SK-N-SH (cell line): ENCODE results near the gene LRRC73. TPM values are rescaled to one million over a fixed set of nuclear protein-coding genes. Genes with fewer than 3 reads are reported as not detected.

ENCODE experiments used
- CTCF ChIA-PET: fragments of 300-600, 350-600 bp; formaldehyde crosslinking; extraction: SDS; loops from one replicate; lab custom pipeline; 2021; lab: Yijun Ruan, JAX
- POLR2A ChIA-PET: fragments of 350-600 bp; sonication (Branson Sonifier 250); formaldehyde crosslinking; extraction: SDS; loops from one replicate; lab custom pipeline; 2020; ENCODE audit warnings: antibody characterized with exemption, inconsistent platforms; lab: Yijun Ruan, JAX
- DNase-seq: peaks from one replicate; pipeline ENCODE4 v3.0.0; 2012
- H2AFZ ChIP-seq: fragments of 200-600 bp; sonication (generic); 2 replicates; pipeline ENCODE4 v1.8.1; 2016; ENCODE audit warnings: antibody characterized with exemption, mild to moderate bottlenecking, low read depth
- H3F3A ChIP-seq: fragments of 200-600 bp; sonication (generic); replicated peaks from 2 replicates; pipeline ENCODE3; 2016; ENCODE audit warnings: antibody characterized with exemption, mild to moderate bottlenecking; ENCODE audit not compliant: insufficient read depth
- H3K27ac ChIP-seq, 2 experiments: fragments of 200-500 bp in 1 of 2; fragments of 200-600 bp in 1 of 2; sonication (Bioruptor generic) in 1 of 2; sonication (generic), shearing (Covaris generic) in 1 of 2; 2 replicates each; pipeline versions ENCODE4 v1.5.1 to v1.6.1; 2014 to 2016; ENCODE audit warnings: low read depth in 2 of 2, inconsistent platforms in 1 of 2, low read length in 1 of 2, mild to moderate bottlenecking in 1 of 2, mixed read lengths in 1 of 2
- H3K27me3 ChIP-seq: fragments of 200-600 bp; sonication (generic), shearing (Covaris generic); 2 replicates; pipeline ENCODE4 v1.6.1; 2016; ENCODE audit warnings: mixed run types; ENCODE audit not compliant: insufficient read depth
- H3K36me3 ChIP-seq, 2 experiments: fragments of 200-500 bp in 1 of 2; fragments of 200-600 bp in 1 of 2; sonication (Bioruptor generic) in 1 of 2; sonication (generic) in 1 of 2; replicated peaks in 1 of 2; 2 replicates each; pipeline versions ENCODE3 to v1.5.1; 2014 to 2016; ENCODE audit warnings: low read length in 1 of 2, mild to moderate bottlenecking in 1 of 2; ENCODE audit not compliant: insufficient read depth in 2 of 2, control insufficient read depth in 1 of 2
- H3K4me1 ChIP-seq, 2 experiments: fragments of 200-500 bp in 1 of 2; fragments of 200-600 bp in 1 of 2; sonication (Bioruptor generic) in 1 of 2; sonication (generic), shearing (Covaris generic) in 1 of 2; 2 replicates each; pipeline versions ENCODE4 v1.5.1 to v1.6.1; 2014 to 2016; ENCODE audit warnings: low read depth in 1 of 2, low read length in 1 of 2, mixed run types in 1 of 2; ENCODE audit not compliant: insufficient read depth in 2 of 2, control insufficient read depth in 1 of 2
- H3K4me2 ChIP-seq: fragments of 200-600 bp; sonication (generic), shearing (Covaris generic); 2 replicates; pipeline ENCODE4 v1.6.1; 2017; ENCODE audit warnings: mixed run types
- H3K4me3 ChIP-seq, 2 experiments: fragments of 200-500 bp in 1 of 2; fragments of 200-600 bp in 1 of 2; sonication (Bioruptor generic) in 1 of 2; sonication (generic), shearing (Covaris generic) in 1 of 2; 2 replicates each; pipeline versions ENCODE4 v1.5.1 to v1.8.1; 2014 to 2016; ENCODE audit warnings: low read depth in 2 of 2, inconsistent platforms in 1 of 2, low read length in 1 of 2, mild to moderate bottlenecking in 1 of 2, mixed read lengths in 1 of 2, moderate library complexity in 1 of 2
- H3K79me2 ChIP-seq: fragments of 200-600 bp; sonication (generic); 2 replicates; pipeline ENCODE4 v1.8.1; 2017; ENCODE audit warnings: mild to moderate bottlenecking; ENCODE audit not compliant: insufficient read depth
- H3K9ac ChIP-seq: fragments of 200-600 bp; sonication (generic); 2 replicates; pipeline ENCODE4 v1.6.1; 2017; ENCODE audit warnings: mixed run types
- H3K9me2 ChIP-seq: fragments of 200-600 bp; sonication (generic); 2 replicates; pipeline ENCODE4 v1.6.1; 2017; ENCODE audit warnings: mixed run types
- H3K9me3 ChIP-seq: fragments of 200-600 bp; sonication (generic); 2 replicates; pipeline ENCODE4 v1.6.1; 2017; ENCODE audit warnings: mixed run types, mild to moderate bottlenecking, moderate library complexity
- H4K20me1 ChIP-seq: fragments of 200-600 bp; sonication (generic); 2 replicates; pipeline ENCODE4 v1.6.1; 2017; ENCODE audit warnings: mild to moderate bottlenecking, mixed run types; ENCODE audit not compliant: insufficient read depth
- CHD2 ChIP-seq: fragments of 150-350 bp; IDR thresholded peaks from 2 replicates; pipeline ENCODE4 v1.6.1; 2018; ENCODE audit warnings: low read length; ENCODE audit not compliant: partially characterized antibody
- ELF1 ChIP-seq: IDR thresholded peaks from 2 replicates; pipeline ENCODE4 v1.4.0; 2012
- EZH2phosphoT487 ChIP-seq: fragments of 200-600 bp; sonication (generic); IDR thresholded peaks from 2 replicates; pipeline ENCODE4 v1.6.1; 2017; ENCODE audit warnings: low read depth, mixed run types, mild to moderate bottlenecking, antibody characterized with exemption, moderate library complexity, borderline replicate concordance
- FOSL2 ChIP-seq: IDR thresholded peaks from 2 replicates; pipeline ENCODE4 v1.4.0; 2012; ENCODE audit warnings: low read depth, mild to moderate bottlenecking, moderate library complexity, borderline replicate concordance
- FOXM1 ChIP-seq: IDR thresholded peaks from 2 replicates; pipeline ENCODE4 v1.4.0; 2012; ENCODE audit warnings: low read depth, mild to moderate bottlenecking
- GABPA ChIP-seq: IDR thresholded peaks from 2 replicates; pipeline ENCODE4 v1.4.0; 2012; ENCODE audit warnings: low read depth, mild to moderate bottlenecking
- GATA2 ChIP-seq: sonication (generic); formaldehyde crosslinking; IDR thresholded peaks from 2 replicates; pipeline ENCODE4 v1.5.0; 2020; ENCODE audit warnings: mild to moderate bottlenecking, missing genetic modification reagents
- MEF2A ChIP-seq: IDR thresholded peaks from 2 replicates; pipeline ENCODE4 v1.4.0; 2012; ENCODE audit warnings: low read depth, borderline replicate concordance
- MXI1 ChIP-seq: IDR thresholded peaks from 2 replicates; pipeline ENCODE4 v1.6.1; 2012; ENCODE audit warnings: mild to moderate bottlenecking, low read depth, low read length, improper control_type of control experiment
- NFIC ChIP-seq: IDR thresholded peaks from 2 replicates; pipeline ENCODE4 v1.4.0; 2012; ENCODE audit warnings: borderline replicate concordance
- NRF1 ChIP-seq: IDR thresholded peaks from 2 replicates; pipeline ENCODE4 v1.6.1; 2012; ENCODE audit warnings: low read depth, mild to moderate bottlenecking, low read length
- POLR2AphosphoS5 ChIP-seq: IDR thresholded peaks from 2 replicates; pipeline ENCODE4 v1.6.1; 2012; ENCODE audit warnings: low read depth, low read length
- RCOR1 ChIP-seq: fragments of 150-350 bp; IDR thresholded peaks from 2 replicates; pipeline ENCODE4 v1.6.1; 2017; ENCODE audit warnings: antibody characterized with exemption, low read length
- RFX5 ChIP-seq: IDR thresholded peaks from 2 replicates; pipeline ENCODE4 v1.6.1; 2012; ENCODE audit warnings: mild to moderate bottlenecking, improper control_type of control experiment, low read length
- SMC3 ChIP-seq: IDR thresholded peaks from 2 replicates; pipeline ENCODE4 v1.6.1; 2012; ENCODE audit warnings: low read depth, low read length, improper control_type of control experiment
- TAF1 ChIP-seq: IDR thresholded peaks from 2 replicates; pipeline ENCODE4 v1.6.1; 2012; ENCODE audit warnings: low read depth, mild to moderate bottlenecking, low read length, moderate library complexity, borderline replicate concordance
- TCF12 ChIP-seq: IDR thresholded peaks from 2 replicates; pipeline ENCODE4 v1.4.0; 2012
- TEAD4 ChIP-seq: IDR thresholded peaks from 2 replicates; pipeline ENCODE4 v1.4.0; 2012; ENCODE audit warnings: mild to moderate bottlenecking, borderline replicate concordance; ENCODE audit not compliant: insufficient read depth
- WGBS: methylation state at CpG from one replicate; pipeline ENCODE4 v1.1.6; 2017; ENCODE audit warnings: low lambda C conversion rate; 5-methylcytosine and 5-hydroxymethylcytosine counted together
- polyA plus RNA-seq, 3 experiments: library from polyadenylated mRNA; depleted of rRNA; stranded (reverse); fragments of >200 nt; gene quantifications; 2 replicates each; pipeline ENCODE4 v1.2.3, GENCODE V29; 2012
- TF ChIP-seq, protein P1 (sequence below): fragments of 200-600 bp; sonication (generic); IDR thresholded peaks from 2 replicates; pipeline ENCODE4 v1.6.1; 2017; ENCODE audit warnings: antibody characterized with exemption, mild to moderate bottlenecking, moderate library complexity
- TF ChIP-seq, protein P2 (sequence below): IDR thresholded peaks from 2 replicates; pipeline ENCODE4 v1.4.0; 2012; ENCODE audit warnings: low read depth
- TF ChIP-seq, protein P3 (sequence below): IDR thresholded peaks from 2 replicates; pipeline ENCODE4 v1.4.0; 2012; ENCODE audit warnings: low read depth, borderline replicate concordance
- TF ChIP-seq, protein P4 (sequence below): IDR thresholded peaks from 2 replicates; pipeline ENCODE4 v1.6.1; 2012; ENCODE audit warnings: mild to moderate bottlenecking, low read depth, low read length, moderate library complexity
- TF ChIP-seq, protein P5 (sequence below): IDR thresholded peaks from 2 replicates; pipeline ENCODE4; 2012
- TF ChIP-seq, protein P6 (sequence below): fragments of 150-350 bp; IDR thresholded peaks from 2 replicates; pipeline ENCODE4 v1.6.1; 2016; ENCODE audit warnings: mild to moderate bottlenecking, low read depth, low read length

The LRRC73 gene
- polyA plus RNA-seq, 1 of the 3 experiments (the other 2 are of a cell fraction), result 0.89 TPM

DNA sequence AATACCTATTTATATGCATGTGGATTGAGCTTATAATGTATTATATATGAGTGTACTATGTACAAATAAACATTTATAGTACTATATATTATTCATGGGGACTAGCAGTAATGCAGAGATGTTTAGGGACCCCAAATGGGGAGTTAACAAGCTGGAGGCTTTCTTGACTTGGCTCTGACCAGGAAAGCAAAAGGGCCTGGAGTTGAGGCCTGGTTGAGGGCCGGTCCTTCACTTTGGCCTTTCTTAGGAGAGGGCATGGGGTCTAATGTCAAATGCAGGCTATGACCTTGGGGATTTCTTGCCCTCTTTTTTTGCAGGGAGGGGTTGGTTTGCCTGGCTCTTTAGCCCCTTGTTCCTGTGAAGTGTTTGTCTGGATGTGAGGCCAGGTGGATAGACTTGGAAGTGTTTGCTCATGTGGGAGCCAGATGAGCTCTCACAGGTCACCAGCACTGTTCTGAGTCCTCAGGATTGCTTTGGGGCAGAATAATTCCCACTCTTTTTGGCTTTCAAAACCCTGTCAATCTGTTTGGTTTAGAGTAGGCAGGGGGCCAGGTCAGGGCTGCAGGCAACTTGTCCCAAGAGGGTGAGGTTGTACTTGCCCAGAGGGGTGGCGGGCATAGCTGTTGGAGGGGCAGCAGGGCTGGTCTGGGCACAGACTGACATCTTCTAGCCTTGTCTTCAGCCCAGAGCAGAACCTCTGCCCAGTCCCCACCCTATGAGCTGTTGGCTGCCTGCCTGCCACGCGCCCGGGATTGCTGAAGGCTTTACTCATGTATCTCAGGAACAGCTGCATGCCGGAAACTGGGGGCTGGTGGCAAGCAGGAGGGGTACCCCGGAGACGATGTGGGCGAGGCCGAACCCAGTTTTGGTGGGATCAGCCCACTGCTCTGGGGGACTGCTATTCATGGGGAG is 18.1 kb downstream of the LRRC73 start:
- ChIA-PET CTCF (interaction anchor here (1.2 to 22.4 kb wide), 6 partner anchors 14 to 263 kb away, joined by 3 to 382 read pairs (median 13); partner anchors contain the start of genes DLK2, DNPH1 and LRRC73), POLR2A (interaction anchor here (1.3 to 2.1 kb wide), 2 partner anchors 15 kb away, joined by 4 to 8 read pairs; partner anchors contain the start of gene TJAP1)
- H3K4me3 ChIP-seq, result no peak overlapping the region
- no peaks in the 10 kb centered on the region for H3K27me3 ChIP-seq
- H3K4me2 ChIP-seq, result peak overlapping the region; percentile 33
- H3K27ac ChIP-seq, result peak overlapping the region in 1 of 2 experiments; percentile 80; a peak in 2 of 4 replicates
- peak; percentile 52 for DNase-seq
- H3K9me2 ChIP-seq, result no peaks in the 10 kb centered on the region
- H3K79me2 ChIP-seq, result peaks cover 31% of the 10 kb centered on the region
- TF ChIP-seq GABPA (no peak), MXI1 (peak; percentile 29; the same call in 1 of the 2 replicates), RCOR1 (no peak), NRF1 (no peak), SMC3 (no peak), FOXM1 (no peak), NFIC (peak; percentile 71; the same call in 1 of the 2 replicates), TAF1 (no peak), RFX5 (no peak), CHD2 (no peak), ELF1 (no peak), MEF2A (no peak), TCF12 (peak; percentile 44; the same call in 1 of the 2 replicates), GATA2 (no peak), POLR2AphosphoS5 (no peak), TEAD4 (no peak), EZH2phosphoT487 (no peak), FOSL2 (no peak)
- TF ChIP-seq, protein P1, sequence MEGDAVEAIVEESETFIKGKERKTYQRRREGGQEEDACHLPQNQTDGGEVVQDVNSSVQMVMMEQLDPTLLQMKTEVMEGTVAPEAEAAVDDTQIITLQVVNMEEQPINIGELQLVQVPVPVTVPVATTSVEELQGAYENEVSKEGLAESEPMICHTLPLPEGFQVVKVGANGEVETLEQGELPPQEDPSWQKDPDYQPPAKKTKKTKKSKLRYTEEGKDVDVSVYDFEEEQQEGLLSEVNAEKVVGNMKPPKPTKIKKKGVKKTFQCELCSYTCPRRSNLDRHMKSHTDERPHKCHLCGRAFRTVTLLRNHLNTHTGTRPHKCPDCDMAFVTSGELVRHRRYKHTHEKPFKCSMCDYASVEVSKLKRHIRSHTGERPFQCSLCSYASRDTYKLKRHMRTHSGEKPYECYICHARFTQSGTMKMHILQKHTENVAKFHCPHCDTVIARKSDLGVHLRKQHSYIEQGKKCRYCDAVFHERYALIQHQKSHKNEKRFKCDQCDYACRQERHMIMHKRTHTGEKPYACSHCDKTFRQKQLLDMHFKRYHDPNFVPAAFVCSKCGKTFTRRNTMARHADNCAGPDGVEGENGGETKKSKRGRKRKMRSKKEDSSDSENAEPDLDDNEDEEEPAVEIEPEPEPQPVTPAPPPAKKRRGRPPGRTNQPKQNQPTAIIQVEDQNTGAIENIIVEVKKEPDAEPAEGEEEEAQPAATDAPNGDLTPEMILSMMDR, result no peak
- TF ChIP-seq, protein P2, sequence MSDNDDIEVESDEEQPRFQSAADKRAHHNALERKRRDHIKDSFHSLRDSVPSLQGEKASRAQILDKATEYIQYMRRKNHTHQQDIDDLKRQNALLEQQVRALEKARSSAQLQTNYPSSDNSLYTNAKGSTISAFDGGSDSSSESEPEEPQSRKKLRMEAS, result peak; percentile 55; the same call in 1 of the 2 replicates
- TF ChIP-seq, protein P3, sequence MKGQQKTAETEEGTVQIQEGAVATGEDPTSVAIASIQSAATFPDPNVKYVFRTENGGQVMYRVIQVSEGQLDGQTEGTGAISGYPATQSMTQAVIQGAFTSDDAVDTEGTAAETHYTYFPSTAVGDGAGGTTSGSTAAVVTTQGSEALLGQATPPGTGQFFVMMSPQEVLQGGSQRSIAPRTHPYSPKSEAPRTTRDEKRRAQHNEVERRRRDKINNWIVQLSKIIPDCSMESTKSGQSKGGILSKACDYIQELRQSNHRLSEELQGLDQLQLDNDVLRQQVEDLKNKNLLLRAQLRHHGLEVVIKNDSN, result no peak
- TF ChIP-seq, protein P4, sequence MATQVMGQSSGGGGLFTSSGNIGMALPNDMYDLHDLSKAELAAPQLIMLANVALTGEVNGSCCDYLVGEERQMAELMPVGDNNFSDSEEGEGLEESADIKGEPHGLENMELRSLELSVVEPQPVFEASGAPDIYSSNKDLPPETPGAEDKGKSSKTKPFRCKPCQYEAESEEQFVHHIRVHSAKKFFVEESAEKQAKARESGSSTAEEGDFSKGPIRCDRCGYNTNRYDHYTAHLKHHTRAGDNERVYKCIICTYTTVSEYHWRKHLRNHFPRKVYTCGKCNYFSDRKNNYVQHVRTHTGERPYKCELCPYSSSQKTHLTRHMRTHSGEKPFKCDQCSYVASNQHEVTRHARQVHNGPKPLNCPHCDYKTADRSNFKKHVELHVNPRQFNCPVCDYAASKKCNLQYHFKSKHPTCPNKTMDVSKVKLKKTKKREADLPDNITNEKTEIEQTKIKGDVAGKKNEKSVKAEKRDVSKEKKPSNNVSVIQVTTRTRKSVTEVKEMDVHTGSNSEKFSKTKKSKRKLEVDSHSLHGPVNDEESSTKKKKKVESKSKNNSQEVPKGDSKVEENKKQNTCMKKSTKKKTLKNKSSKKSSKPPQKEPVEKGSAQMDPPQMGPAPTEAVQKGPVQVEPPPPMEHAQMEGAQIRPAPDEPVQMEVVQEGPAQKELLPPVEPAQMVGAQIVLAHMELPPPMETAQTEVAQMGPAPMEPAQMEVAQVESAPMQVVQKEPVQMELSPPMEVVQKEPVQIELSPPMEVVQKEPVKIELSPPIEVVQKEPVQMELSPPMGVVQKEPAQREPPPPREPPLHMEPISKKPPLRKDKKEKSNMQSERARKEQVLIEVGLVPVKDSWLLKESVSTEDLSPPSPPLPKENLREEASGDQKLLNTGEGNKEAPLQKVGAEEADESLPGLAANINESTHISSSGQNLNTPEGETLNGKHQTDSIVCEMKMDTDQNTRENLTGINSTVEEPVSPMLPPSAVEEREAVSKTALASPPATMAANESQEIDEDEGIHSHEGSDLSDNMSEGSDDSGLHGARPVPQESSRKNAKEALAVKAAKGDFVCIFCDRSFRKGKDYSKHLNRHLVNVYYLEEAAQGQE, result no peak
- TF ChIP-seq, protein P5, sequence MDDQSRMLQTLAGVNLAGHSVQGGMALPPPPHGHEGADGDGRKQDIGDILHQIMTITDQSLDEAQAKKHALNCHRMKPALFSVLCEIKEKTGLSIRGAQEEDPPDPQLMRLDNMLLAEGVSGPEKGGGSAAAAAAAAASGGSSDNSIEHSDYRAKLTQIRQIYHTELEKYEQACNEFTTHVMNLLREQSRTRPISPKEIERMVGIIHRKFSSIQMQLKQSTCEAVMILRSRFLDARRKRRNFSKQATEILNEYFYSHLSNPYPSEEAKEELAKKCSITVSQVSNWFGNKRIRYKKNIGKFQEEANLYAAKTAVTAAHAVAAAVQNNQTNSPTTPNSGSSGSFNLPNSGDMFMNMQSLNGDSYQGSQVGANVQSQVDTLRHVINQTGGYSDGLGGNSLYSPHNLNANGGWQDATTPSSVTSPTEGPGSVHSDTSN, result no peak; the same call in 1 of the 2 replicates
- TF ChIP-seq, protein P6, sequence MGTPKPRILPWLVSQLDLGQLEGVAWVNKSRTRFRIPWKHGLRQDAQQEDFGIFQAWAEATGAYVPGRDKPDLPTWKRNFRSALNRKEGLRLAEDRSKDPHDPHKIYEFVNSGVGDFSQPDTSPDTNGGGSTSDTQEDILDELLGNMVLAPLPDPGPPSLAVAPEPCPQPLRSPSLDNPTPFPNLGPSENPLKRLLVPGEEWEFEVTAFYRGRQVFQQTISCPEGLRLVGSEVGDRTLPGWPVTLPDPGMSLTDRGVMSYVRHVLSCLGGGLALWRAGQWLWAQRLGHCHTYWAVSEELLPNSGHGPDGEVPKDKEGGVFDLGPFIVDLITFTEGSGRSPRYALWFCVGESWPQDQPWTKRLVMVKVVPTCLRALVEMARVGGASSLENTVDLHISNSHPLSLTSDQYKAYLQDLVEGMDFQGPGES, result no peak
- H3K9ac ChIP-seq, result no peak overlapping the region
- 63% methylated on average over 9 of the region's 10 CpGs for WGBS
- H3K36me3 ChIP-seq, result no peaks in the 10 kb centered on the region
- H3F3A ChIP-seq, result no peaks in the 10 kb centered on the region
- no peaks in the 10 kb centered on the region for H3K9me3 ChIP-seq
- H2AFZ ChIP-seq, result no peak overlapping the region
- H4K20me1 ChIP-seq, result peaks cover 35% of the 10 kb centered on the region; the same call in 1 of the 2 replicates
- peaks cover 24 to 41% of the 10 kb centered on the region in 2 experiments for H3K4me1 ChIP-seq
